B cell (primary cell): ENCODE results near the gene UBD. TPM values are rescaled to one million over a fixed set of nuclear protein-coding genes. Genes with fewer than 3 reads are reported as not detected.

Experiments used
- ATAC-seq: fragments of 200-7000 bp; cut with Tn5 transposase; one replicate; pipeline ENCODE4 v1.10.0; 2021; ENCODE audit warnings: low read depth, mild to moderate bottlenecking, moderate number of reproducible peaks, moderate library complexity
- CTCF ChIA-PET: fragments of 350-600 bp; sonication (Branson Sonifier 250); formaldehyde crosslinking; loops from one replicate; lab custom pipeline; 2021; ENCODE audit warnings: antibody characterized with exemption, inconsistent platforms; lab: Charles Lee
- POLR2A ChIA-PET: fragments of 350-600 bp; sonication (Branson Sonifier 250); formaldehyde crosslinking; loops from one replicate; lab custom pipeline; 2021; ENCODE audit warnings: antibody characterized with exemption; lab: Charles Lee
- DNase-seq: peaks from one replicate; pipeline ENCODE4 v3.0.0; 2013
- H2AFZ ChIP-seq: 2 replicates; pipeline ENCODE4 v1.6.1; 2012; ENCODE audit warnings: mild to moderate bottlenecking, low read depth, low read length; ENCODE audit not compliant: insufficient read depth, poor library complexity, severe bottlenecking
- H3K27ac ChIP-seq, 2 donors: 1 replicate in 1 of 2; 2 replicates in 1 of 2; pipeline ENCODE4 v1.5.1; 2012 to 2013; ENCODE audit warnings: low read length in 2 of 2, mild to moderate bottlenecking in 2 of 2, moderate library complexity in 1 of 2
- H3K27me3 ChIP-seq, 4 experiments: fragments of 200-600 bp in 1 of 4; sonication (generic) in 1 of 4; replicated peaks in 1 of 4; 1 replicate in 2 of 4; 2 replicates in 2 of 4; pipeline versions ENCODE4 v1.6.1 to v1.7.0; 2013 to 2016; ENCODE audit warnings: low read length in 3 of 4, mild to moderate bottlenecking in 2 of 4, mixed read lengths in 1 of 4, moderate library complexity in 1 of 4; ENCODE audit not compliant: insufficient read depth in 4 of 4, control insufficient read depth in 3 of 4; ENCODE audit errors: control extremely low read depth in 1 of 4
- H3K36me3 ChIP-seq, 2 experiments: replicated peaks in 1 of 2; 1 replicate in 1 of 2; 2 replicates in 1 of 2; pipeline versions ENCODE4 v1.6.1 to v1.7.1; 2013; ENCODE audit warnings: low read length in 1 of 2; ENCODE audit not compliant: insufficient read depth in 2 of 2, control insufficient read depth in 1 of 2; ENCODE audit errors: control extremely low read depth in 1 of 2, extremely low read depth in 1 of 2
- H3K4me1 ChIP-seq, 2 donors: fragments of 200-600 bp in 1 of 2; sonication (generic) in 1 of 2; 1 replicate in 1 of 2; 2 replicates in 1 of 2; pipeline versions ENCODE4 v1.5.1 to v1.6.1; 2013 to 2017; ENCODE audit warnings: low read length in 2 of 2; ENCODE audit not compliant: control insufficient read depth in 2 of 2, insufficient read depth in 2 of 2
- H3K4me2 ChIP-seq: replicated peaks from 2 replicates; pipeline ENCODE3; 2012; ENCODE audit warnings: mild to moderate bottlenecking, low read depth, low read length; ENCODE audit not compliant: poor library complexity, severe bottlenecking
- H3K4me3 ChIP-seq, 5 experiments: fragments of 200-600 bp in 1 of 5; sonication (generic) in 1 of 5; 1 replicate in 3 of 5; 2 replicates in 2 of 5; pipeline versions ENCODE4 v1.5.1 to v1.7.0; 2011 to 2016; ENCODE audit warnings: low read length in 4 of 5, mild to moderate bottlenecking in 4 of 5, low read depth in 2 of 5, control low read depth in 1 of 5, moderate library complexity in 1 of 5; ENCODE audit not compliant: insufficient read depth in 1 of 5; ENCODE audit errors: control extremely low read depth in 1 of 5, extremely low read depth in 1 of 5
- H3K79me2 ChIP-seq: fragments of 200-600 bp; sonication (generic); one replicate; pipeline ENCODE4 v1.6.0; 2016; ENCODE audit warnings: low read length; ENCODE audit not compliant: control insufficient read depth, insufficient read depth
- H3K9ac ChIP-seq: fragments of 200-600 bp; sonication (generic); 2 replicates; pipeline ENCODE4 v1.6.1; 2017; ENCODE audit warnings: mild to moderate bottlenecking, low read length, moderate library complexity
- H3K9me3 ChIP-seq, 3 donors: one replicate each; pipeline versions ENCODE4 v1.6.1 to v1.7.1; 2013; ENCODE audit warnings: low read length in 2 of 3; ENCODE audit not compliant: control insufficient read depth in 2 of 3, insufficient read depth in 1 of 3; ENCODE audit errors: control extremely low read depth in 1 of 3
- H4K20me1 ChIP-seq: 2 replicates; pipeline ENCODE4 v1.6.0; 2012; ENCODE audit warnings: mild to moderate bottlenecking, low read length; ENCODE audit not compliant: insufficient read depth, control insufficient read depth, poor library complexity, severe bottlenecking
- H3K27ac Mint-ChIP-seq: one replicate; pipeline ENCODE4 v1.8.0; 2021; ENCODE audit warnings: mixed read lengths
- H3K27me3 Mint-ChIP-seq: one replicate; pipeline ENCODE4 v1.8.0; 2021; ENCODE audit warnings: mixed read lengths
- H3K4me1 Mint-ChIP-seq: one replicate; pipeline ENCODE4 v1.8.0; 2021; ENCODE audit warnings: mixed read lengths
- H3K4me3 Mint-ChIP-seq: one replicate; pipeline ENCODE4 v1.8.0; 2021; ENCODE audit warnings: mixed read lengths
- H3K9me3 Mint-ChIP-seq: one replicate; pipeline ENCODE4 v1.8.0; 2022; ENCODE audit warnings: mixed read lengths; ENCODE audit not compliant: insufficient read depth
- CTCF ChIP-seq: fragments of 200-600 bp; IDR thresholded peaks from one replicate; pipeline ENCODE4 v1.8.0; 2022; ENCODE audit warnings: antibody characterized with exemption, mild to moderate bottlenecking
- EZH2 ChIP-seq: IDR thresholded peaks from 2 replicates; pipeline ENCODE4 v1.6.1; 2012; ENCODE audit warnings: borderline replicate concordance, low read depth, mild to moderate bottlenecking, moderate library complexity, low read length; ENCODE audit not compliant: insufficient read depth, poor library complexity, severe bottlenecking
- WGBS: methylation state at CpG from one replicate; pipeline ENCODE4 v1.1.5; 2013; ENCODE audit warnings: missing lambda C conversion rate; ENCODE audit not compliant: insufficient coverage; 5-methylcytosine and 5-hydroxymethylcytosine counted together
- intact Hi-C: fragments of 100-400 bp; cut with micrococcal nuclease; formaldehyde crosslinking; loops from one replicate; pipeline ENCODE4 v1.10.0; 2022
- polyA plus RNA-seq: library from polyadenylated mRNA; depleted of rRNA; stranded (reverse); fragments of >200 nt; gene quantifications from 2 replicates; pipeline ENCODE4 v1.2.3, GENCODE V29; 2012
- total RNA-seq, 2 donors: library from RNA; stranded (reverse); fragments of 120-200 nt in 1 of 2; gene quantifications; 1 replicate in 1 of 2; 2 replicates in 1 of 2; pipeline versions ENCODE4 v1.2.3 to v1.2.4, GENCODE V29; 2013 to 2022

UBD gene
- total and polyA plus RNA-seq, 2 donors (not counting 1 experiment from before 2014, with no cell fraction given): not detected

- POLR2A ChIA-PET: no interaction called here
- intact Hi-C loops: no loop called here
- Histone ChIP-seq H3K9ac (no peak overlapping the region), H3K9me3 (no peaks in the 10 kb centered on the region), H3K27ac (no peak overlapping the region), H3K4me3 (no peak overlapping the region), H3K27me3 (peaks cover 0 to 4% (median 0%) of the 10 kb centered on the region in 4 experiments), H3K79me2 (no peaks in the 10 kb centered on the region), H4K20me1 (no peaks in the 10 kb centered on the region), H2AFZ (no peak overlapping the region), H3K36me3 (no peaks in the 10 kb centered on the region), H3K4me2 (no peak overlapping the region), H3K4me1 (no peaks in the 10 kb centered on the region)
- no peaks in the 10 kb centered on the region for H3K9me3 Mint-ChIP-seq
- no peak overlapping the region for H3K27ac Mint-ChIP-seq
- no peak for ATAC-seq
- DNase-seq: no peak
- CTCF ChIA-PET: no interaction called here
- H3K4me3 Mint-ChIP-seq: no peak overlapping the region
- 96% methylated on average over 3 of the region's 3 CpGs for WGBS
- TF ChIP-seq CTCF: no peak
- peaks cover 30% of the 10 kb centered on the region for H3K27me3 Mint-ChIP-seq
- no peaks in the 10 kb centered on the region for H3K4me1 Mint-ChIP-seq
Observed at GRCh38 chr6:29529956-29530355, 29.6 kb downstream of the UBD start.

GRCh38 chr6:29528988-29529560, 30.5 kb downstream of the UBD start:
- no peak overlapping the region for H3K4me3 Mint-ChIP-seq
- Histone ChIP-seq H3K27ac (no peak overlapping the region), H4K20me1 (no peaks in the 10 kb centered on the region), H3K79me2 (no peaks in the 10 kb centered on the region), H3K4me3 (no peak overlapping the region), H2AFZ (no peak overlapping the region), H3K4me1 (no peaks in the 10 kb centered on the region), H3K27me3 (peaks cover 0 to 8% (median 3%) of the 10 kb centered on the region in 4 experiments), H3K9ac (no peak overlapping the region), H3K9me3 (no peaks in the 10 kb centered on the region), H3K36me3 (no peaks in the 10 kb centered on the region), H3K4me2 (no peak overlapping the region)
- TF ChIP-seq CTCF: no peak
- no peak for TF ChIP-seq EZH2
- H3K27me3 Mint-ChIP-seq: peaks cover 35% of the 10 kb centered on the region
- ChIA-PET CTCF (no interaction called here), POLR2A (no interaction called here)
- WGBS: 73% methylated on average over 2 of the region's 2 CpGs
- no peak overlapping the region for H3K27ac Mint-ChIP-seq
- DNase-seq: no peak
- intact Hi-C loops: no loop called here
- no peaks in the 10 kb centered on the region for H3K4me1 Mint-ChIP-seq
- no peak for ATAC-seq
- H3K9me3 Mint-ChIP-seq: no peaks in the 10 kb centered on the region
